ENCODE results near the gene LRP2.

- no peak for TF ChIP-seq CTCF (IDR thresholded peaks at IDR 0.05 in 2 of 3, conservative IDR thresholded peaks at IDR 0.05 in 1 of 3; ENCODE audit: control insufficient read depth in 2 of 3, extremely low read depth in 1 of 3, insufficient read depth in 1 of 3, low read depth in 3 of 3, low read length in 3 of 3)
- TF ChIP-seq CHD2 (IDR thresholded peaks at IDR 0.05; ENCODE audit: borderline replicate concordance, low read depth, low read length), result no peak
- TF ChIP-seq RB1 (IDR thresholded peaks at IDR 0.05; ENCODE audit: borderline replicate concordance), result no peak
- TF ChIP-seq EGR1 (IDR thresholded peaks at IDR 0.05; ENCODE audit: borderline replicate concordance in 1 of 2, low read depth in 2 of 2, low read length in 2 of 2), result no peak
- TF ChIP-seq RAD51 (IDR thresholded peaks at IDR 0.05), result no peak
- TF ChIP-seq HDAC6 (IDR thresholded peaks at IDR 0.05; ENCODE audit: unreplicated experiment), result no peak
- TF ChIP-seq USF2 (IDR thresholded peaks at IDR 0.05; ENCODE audit: borderline replicate concordance, low read depth, low read length), result no peak
- no peak for TF ChIP-seq BRCA1 (IDR thresholded peaks at IDR 0.05; ENCODE audit: low read depth, low read length)
- TF ChIP-seq STAT3 (IDR thresholded peaks at IDR 0.05; ENCODE audit: low read depth, low read length), result no peak
- TF ChIP-seq NBN (IDR thresholded peaks at IDR 0.05), result no peak
- TF ChIP-seq NFYA (IDR thresholded peaks at IDR 0.05; ENCODE audit: borderline replicate concordance, low read depth, low read length), result no peak
- TF ChIP-seq JUNB (IDR thresholded peaks at IDR 0.05), result no peak
These were observed 173.2 kb downstream of the LRP2 start for GRCh38 chr2:169189132-169189531.

All from GM12878 (cell line).